Lung (tissue), 12 donors: ENCODE results near the gene N4BP2L1. TPM values are rescaled to one million over a fixed set of nuclear protein-coding genes. Genes with fewer than 3 reads are reported as not detected.

Experiments
- ATAC-seq: fragments of 200-7000 bp; cut with Tn5 transposase; one replicate; pipeline ENCODE4 v1.9.1; 2020; ENCODE audit warnings: moderate number of reproducible peaks; ENCODE audit not compliant: insufficient read depth, low FRiP score
- DNase-seq, 3 donors: peaks; one replicate each; pipeline ENCODE4 v3.0.0-alpha.2; 2013 to 2017
- H3K27ac ChIP-seq, 2 donors: one replicate each; pipeline ENCODE4 v1.5.1; 2013; ENCODE audit warnings: mild to moderate bottlenecking in 2 of 2, moderate library complexity in 2 of 2, control low read depth in 1 of 2, inconsistent platforms in 1 of 2, low read depth in 1 of 2, low read length in 1 of 2
- H3K27me3 ChIP-seq, 3 donors: one replicate each; pipeline ENCODE4 v1.5.1; 2013; ENCODE audit warnings: low read length in 2 of 3; ENCODE audit not compliant: control insufficient read depth in 3 of 3, insufficient read depth in 3 of 3
- H3K36me3 ChIP-seq, 4 donors: one replicate each; pipeline ENCODE4 v1.5.1; 2013; ENCODE audit warnings: low read length in 4 of 4, mild to moderate bottlenecking in 1 of 4, moderate library complexity in 1 of 4; ENCODE audit not compliant: control insufficient read depth in 4 of 4, insufficient read depth in 4 of 4
- H3K4me1 ChIP-seq, 5 donors: one replicate each; pipeline ENCODE4 v1.5.1; 2013; ENCODE audit warnings: low read length in 5 of 5, mild to moderate bottlenecking in 2 of 5, moderate library complexity in 1 of 5; ENCODE audit not compliant: control insufficient read depth in 5 of 5, insufficient read depth in 5 of 5
- H3K4me3 ChIP-seq: one replicate; pipeline ENCODE4 v1.5.1; 2013; ENCODE audit warnings: mild to moderate bottlenecking, control low read depth, moderate library complexity
- H3K9ac ChIP-seq, 2 donors: one replicate each; pipeline ENCODE4 v1.5.1; 2013; ENCODE audit warnings: low read length in 2 of 2, control low read depth in 1 of 2; ENCODE audit not compliant: insufficient read depth in 1 of 2
- H3K9me3 ChIP-seq, 4 donors: one replicate each; pipeline ENCODE4 v1.5.1; 2013; ENCODE audit warnings: low read length in 3 of 4, mild to moderate bottlenecking in 1 of 4, moderate library complexity in 1 of 4; ENCODE audit not compliant: control insufficient read depth in 4 of 4, insufficient read depth in 3 of 4
- WGBS, 2 donors: extraction: QIAGEN DNeasy Blood & Tissue Kit; methylation state at CpG; one replicate each; pipeline ENCODE4 v1.1.7; 2013; 5-methylcytosine and 5-hydroxymethylcytosine counted together
- polyA plus RNA-seq, 2 donors: library from polyadenylated mRNA; stranded (reverse); fragments of 200-250 nt; gene quantifications; one replicate each; pipeline ENCODE4 v1.2.1, GENCODE V29; 2013
- total RNA-seq, 2 donors: library from RNA; depleted of rRNA in 1 of 2; stranded (reverse); fragments of >200 nt in 1 of 2; gene quantifications; one replicate each; pipeline ENCODE4 v1.2.1, GENCODE V29; 2014 to 2021
- TF ChIP-seq, protein P1 (sequence below): IDR thresholded peaks from 2 replicates; pipeline ENCODE4 v1.5.1; 2012; ENCODE audit warnings: mild to moderate bottlenecking; ENCODE audit errors: control extremely low read depth, extremely low read depth
- donor health status: control.
- donor health status: control.
- donor health status: Bipolar disorder and iron deficiency.
- donor health status: healthy.
- donor health status: DM: yes; HTN: yes; CAD: no.

N4BP2L1 gene
- total and polyA plus RNA-seq, 4 donors: 12.4 to 81.8 (median 17.1) TPM

DNA sequence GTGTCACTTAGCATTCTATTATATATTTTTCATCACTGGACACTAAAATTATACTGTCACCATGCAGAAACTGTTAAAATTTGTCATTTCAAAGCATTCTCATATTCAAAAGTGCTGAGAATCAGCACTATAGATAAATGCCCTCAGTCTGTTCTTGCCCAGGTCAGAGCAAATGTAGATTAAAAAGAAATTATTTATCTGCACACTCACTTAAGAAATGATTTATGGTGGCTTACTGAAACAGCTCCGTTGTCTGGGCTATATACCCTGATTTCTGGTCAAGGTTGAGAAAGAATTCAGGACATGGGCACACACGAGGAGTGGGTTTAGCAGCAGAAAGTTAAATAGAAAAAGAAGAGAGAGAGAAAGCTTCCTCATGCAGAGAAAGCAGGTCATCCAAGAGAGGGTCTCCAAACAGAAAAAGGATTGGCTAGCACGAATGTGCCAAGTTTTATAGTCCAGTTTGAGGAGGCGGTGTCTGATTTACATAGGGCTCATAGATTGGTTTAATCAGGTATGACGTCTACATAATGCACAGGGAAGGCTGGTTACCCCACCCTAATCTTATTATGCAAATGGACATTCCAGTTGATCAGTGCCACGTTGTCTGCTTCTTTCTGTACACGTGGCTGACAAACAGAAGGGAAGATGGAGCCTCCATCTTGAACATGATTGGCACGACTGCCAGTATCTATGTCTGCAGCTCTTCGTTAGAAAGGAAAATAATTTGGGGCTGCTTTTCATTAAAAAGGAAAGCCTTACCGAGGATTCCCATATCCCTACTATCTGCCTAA is 47.3 kb upstream of the N4BP2L1 start:
- no peak for DNase-seq
- WGBS, 2 donors: 85 to 91% methylated on average over 10 of the region's 10 CpGs
- Histone ChIP-seq H3K9ac (no peak overlapping the region), H3K4me3 (no peak overlapping the region), H3K27me3 (no peaks in the 10 kb centered on the region), H3K36me3 (peaks cover 0 to 6% (median 0%) of the 10 kb centered on the region in 4 donors), H3K9me3 (no peaks in the 10 kb centered on the region), H3K27ac (no peak overlapping the region), H3K4me1 (peaks cover 0 to 11% (median 0%) of the 10 kb centered on the region in 5 donors)
- no peak for ATAC-seq
- TF ChIP-seq, protein P1, sequence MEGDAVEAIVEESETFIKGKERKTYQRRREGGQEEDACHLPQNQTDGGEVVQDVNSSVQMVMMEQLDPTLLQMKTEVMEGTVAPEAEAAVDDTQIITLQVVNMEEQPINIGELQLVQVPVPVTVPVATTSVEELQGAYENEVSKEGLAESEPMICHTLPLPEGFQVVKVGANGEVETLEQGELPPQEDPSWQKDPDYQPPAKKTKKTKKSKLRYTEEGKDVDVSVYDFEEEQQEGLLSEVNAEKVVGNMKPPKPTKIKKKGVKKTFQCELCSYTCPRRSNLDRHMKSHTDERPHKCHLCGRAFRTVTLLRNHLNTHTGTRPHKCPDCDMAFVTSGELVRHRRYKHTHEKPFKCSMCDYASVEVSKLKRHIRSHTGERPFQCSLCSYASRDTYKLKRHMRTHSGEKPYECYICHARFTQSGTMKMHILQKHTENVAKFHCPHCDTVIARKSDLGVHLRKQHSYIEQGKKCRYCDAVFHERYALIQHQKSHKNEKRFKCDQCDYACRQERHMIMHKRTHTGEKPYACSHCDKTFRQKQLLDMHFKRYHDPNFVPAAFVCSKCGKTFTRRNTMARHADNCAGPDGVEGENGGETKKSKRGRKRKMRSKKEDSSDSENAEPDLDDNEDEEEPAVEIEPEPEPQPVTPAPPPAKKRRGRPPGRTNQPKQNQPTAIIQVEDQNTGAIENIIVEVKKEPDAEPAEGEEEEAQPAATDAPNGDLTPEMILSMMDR: no peak

DNA sequence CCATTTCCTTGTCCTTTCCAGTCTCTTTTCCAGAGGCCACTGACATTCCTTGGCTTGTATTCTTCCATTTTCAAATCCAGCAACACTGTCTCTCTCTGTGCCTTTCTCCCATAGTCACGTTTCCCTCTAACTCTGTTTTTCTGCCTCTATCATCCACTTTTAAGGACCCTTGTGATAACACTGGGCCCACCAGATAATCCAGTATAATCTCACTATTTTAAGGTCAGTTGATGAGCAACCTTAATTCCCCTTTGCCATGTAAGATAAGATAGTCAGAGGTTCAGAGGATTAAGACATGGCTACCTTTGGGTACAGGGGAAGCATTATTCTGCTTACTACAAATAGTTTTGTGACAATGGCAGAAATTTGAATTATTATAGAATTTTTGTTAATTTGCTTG is 45.7 kb upstream of the N4BP2L1 start:
- Histone ChIP-seq H3K4me3 (no peak overlapping the region), H3K36me3 (peaks cover 0 to 12% (median 0%) of the 10 kb centered on the region in 4 donors), H3K27me3 (no peaks in the 10 kb centered on the region), H3K9me3 (peaks cover 0 to 2% (median 0%) of the 10 kb centered on the region in 4 donors), H3K9ac (no peak overlapping the region), H3K27ac (no peak overlapping the region), H3K4me1 (peaks cover 0 to 11% (median 0%) of the 10 kb centered on the region in 5 donors)
- DNase-seq (no peak), ATAC-seq (no peak)
- WGBS, 2 donors: 92 to 96% methylated on average over 1 of the region's 1 CpG
- TF ChIP-seq, protein P1: no peak

DNA sequence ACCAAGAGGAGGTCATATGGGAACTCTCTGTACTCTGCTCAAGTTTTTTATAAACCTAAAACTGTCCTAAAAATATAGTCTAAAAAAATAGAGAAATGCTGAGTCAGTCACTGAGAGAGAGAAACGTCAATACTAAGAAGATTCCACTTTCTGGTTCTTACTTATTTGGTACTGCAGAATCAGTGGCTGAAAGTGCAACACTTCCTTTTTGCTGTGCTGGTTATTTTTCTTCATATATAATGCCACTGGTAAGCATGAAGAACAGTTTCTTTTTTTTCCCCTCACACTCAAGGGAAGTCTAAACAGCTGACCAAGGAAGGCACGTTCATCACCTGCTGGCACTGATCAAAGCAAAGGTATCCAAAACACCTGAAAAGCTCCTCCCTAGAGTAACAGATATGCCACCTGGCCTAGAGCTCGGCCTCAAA is 44.3 kb upstream of the N4BP2L1 start:
- DNase-seq: no peak
- Histone ChIP-seq H3K4me3 (no peak overlapping the region), H3K4me1 (peaks cover 0 to 11% (median 0%) of the 10 kb centered on the region in 5 donors), H3K36me3 (peaks cover 0 to 10% (median 0%) of the 10 kb centered on the region in 4 donors), H3K9me3 (peaks cover 0 to 2% (median 0%) of the 10 kb centered on the region in 4 donors), H3K27me3 (no peaks in the 10 kb centered on the region), H3K9ac (no peak overlapping the region), H3K27ac (no peak overlapping the region)
- ATAC-seq: no peak
- TF ChIP-seq, protein P1: no peak
- 51 to 57% methylated on average over 3 of the region's 3 CpGs for WGBS, 2 donors
